Spleen (tissue), 11 donors: ENCODE results near the gene DOK5. TPM values are rescaled to one million over a fixed set of nuclear protein-coding genes. Genes with fewer than 3 reads are reported as not detected.

ENCODE experiments used
- DNase-seq: peaks from one replicate; pipeline ENCODE4 v3.0.0-alpha.2; 2020
- H3K27ac ChIP-seq, 8 donors: fragments of 200-600 bp; sonication (generic) in 7 of 8; 1 replicate in 4 of 8; 2 replicates in 4 of 8; pipeline versions ENCODE4 v1.5.0 to v1.8.0; 2016 to 2021; ENCODE audit warnings: inconsistent platforms in 4 of 8, mild to moderate bottlenecking in 4 of 8, moderate library complexity in 1 of 8
- H3K27me3 ChIP-seq, 7 donors: fragments of 200-600 bp; sonication (generic) in 6 of 7; replicated peaks in 1 of 7; 1 replicate in 4 of 7; 2 replicates in 3 of 7; pipeline versions ENCODE4 v1.5.0 to v1.8.0; 2016 to 2021; ENCODE audit warnings: inconsistent platforms in 3 of 7, mild to moderate bottlenecking in 1 of 7
- H3K36me3 ChIP-seq, 6 donors: fragments of 200-600 bp; sonication (generic) in 5 of 6; 1 replicate in 4 of 6; 2 replicates in 2 of 6; pipeline versions ENCODE4 v1.5.0 to v1.8.0; 2016 to 2021; ENCODE audit warnings: inconsistent platforms in 2 of 6
- H3K4me1 ChIP-seq, 6 donors: fragments of 200-600 bp; sonication (generic) in 5 of 6; 1 replicate in 3 of 6; 2 replicates in 3 of 6; pipeline versions ENCODE4 v1.5.0 to v1.8.0; 2016 to 2021; ENCODE audit warnings: inconsistent platforms in 3 of 6
- H3K4me3 ChIP-seq, 8 donors: fragments of 200-600 bp; sonication (generic) in 7 of 8; 1 replicate in 4 of 8; 2 replicates in 4 of 8; pipeline versions ENCODE4 v1.5.0 to v1.8.0; 2016 to 2021; ENCODE audit warnings: inconsistent platforms in 4 of 8, mild to moderate bottlenecking in 4 of 8, moderate library complexity in 2 of 8
- H3K9me3 ChIP-seq, 8 donors: fragments of 200-600 bp; sonication (generic) in 7 of 8; 1 replicate in 4 of 8; 2 replicates in 4 of 8; pipeline versions ENCODE4 v1.5.0 to v1.8.0; 2016 to 2021; ENCODE audit warnings: inconsistent platforms in 4 of 8
- POLR2A ChIP-seq, 3 donors: fragments of 450-650 bp; IDR thresholded peaks; one replicate each; pipeline ENCODE4 v1.5.1; 2017; ENCODE audit warnings: antibody characterized with exemption in 3 of 3, mild to moderate bottlenecking in 1 of 3
- POLR2AphosphoS5 ChIP-seq, 3 donors: sonication (generic); formaldehyde crosslinking; IDR thresholded peaks; one replicate each; pipeline ENCODE4 v1.5.1; 2017; ENCODE audit warnings: antibody characterized with exemption in 3 of 3
- WGBS, 5 donors: extraction: QIAGEN DNeasy Blood & Tissue Kit in 3 of 5; methylation state at CpG; one replicate each; pipeline versions ENCODE4 v1.1.5 to v1.1.7; 2013 to 2018; 5-methylcytosine and 5-hydroxymethylcytosine counted together
- intact Hi-C: fragments of 100-400 bp; cut with DNase I; formaldehyde crosslinking; loops from one replicate; pipeline ENCODE4 v1.15.0; 2023; ENCODE audit warnings: low total_unique reads
- polyA plus RNA-seq, 3 donors: library from polyadenylated mRNA; stranded (reverse); fragments of 200-250 nt; gene quantifications; one replicate each; pipeline ENCODE4 v1.2.1, GENCODE V29; 2013
- total RNA-seq, 7 donors: library from RNA; depleted of rRNA in 3 of 7; stranded (reverse); fragments of >200 nt in 3 of 7; fragmentation: NEBNext Ultra II Directional in 4 of 7; extraction: Animal tissue kit (Norgen Biotek cat#: 25700) in 4 of 7; gene quantifications; one replicate each; pipeline versions ENCODE4 v1.1.0 to v1.2.1, GENCODE V29; 2016 to 2021
- TF ChIP-seq, protein P1 (sequence below), 11 experiments: fragments of 200-600 bp in 7 of 11; fragments of 450-650 bp in 4 of 11; sonication (generic) in 4 of 11; IDR thresholded peaks in 8 of 11; conservative IDR thresholded peaks in 3 of 11; 1 replicate in 7 of 11; 2 replicates in 4 of 11; pipeline versions ENCODE4 v1.4.0 to v1.8.0; 2016 to 2021; ENCODE audit warnings: antibody characterized with exemption in 11 of 11, inconsistent platforms in 4 of 11, mild to moderate bottlenecking in 1 of 11
- donor health status: healthy with polysubstance abuse.
- donor health status: DM: no; HTN: no; CAD: no; lungs with moderate emphysema.
- donor health status: DM: no; HTN: no; CAD: no.
- donor health status: Bipolar disorder and iron deficiency.
- donor health status: healthy.
- donor health status: DM: no; HTN: no; CAD: no.
- donor health status: DM: yes; HTN: yes; CAD: no.

DOK5 gene
- total and polyA plus RNA-seq, 10 donors, result 0.17 to 0.73 (median 0.53) TPM; not detected in 3

DNA sequence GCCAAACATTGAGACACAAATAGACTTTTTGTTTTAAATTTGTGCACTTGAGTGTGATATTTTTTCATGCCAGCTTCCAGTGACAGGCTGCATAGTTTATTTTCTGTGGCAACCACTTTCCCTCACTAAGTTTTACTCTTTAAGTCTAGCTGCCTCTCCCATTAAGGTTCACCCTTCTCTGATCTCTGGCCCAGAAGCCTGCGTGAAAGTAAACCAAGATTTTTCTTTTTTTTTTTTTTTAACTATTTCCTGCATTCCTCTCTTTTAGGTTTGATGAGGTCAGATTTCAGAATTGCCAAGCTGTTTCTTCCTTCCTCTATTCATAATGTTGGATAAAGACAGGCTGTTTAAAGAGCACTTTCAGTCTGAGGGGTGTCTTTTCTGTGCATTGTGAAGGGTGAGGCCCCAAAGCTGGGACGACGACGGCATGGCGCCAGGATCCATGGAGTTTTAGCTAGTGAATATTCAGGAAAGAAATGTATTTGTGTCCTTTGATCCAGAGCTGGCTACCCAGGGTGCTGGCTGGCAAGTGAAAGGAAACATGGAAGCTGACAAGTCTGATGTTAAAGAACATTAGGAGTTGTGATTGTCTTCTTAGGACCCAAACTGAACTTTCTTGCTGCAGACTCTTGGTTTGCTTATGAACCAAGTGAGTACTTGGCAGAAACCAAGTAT lies 50.7 kb downstream of the DOK5 start:
- Histone ChIP-seq H3K36me3 (no peaks in the 10 kb centered on the region), H3K4me1 (no peaks in the 10 kb centered on the region), H3K4me3 (no peak overlapping the region), H3K9me3 (peaks cover 0 to 7% (median 0%) of the 10 kb centered on the region in 8 donors), H3K27ac (no peak overlapping the region), H3K27me3 (no peaks in the 10 kb centered on the region)
- DNase-seq, result no peak
- WGBS, 5 donors, result 28 to 50% (median 39%) methylated on average over 5 of the region's 5 CpGs
- intact Hi-C loops, result no loop called here
- TF ChIP-seq POLR2AphosphoS5 (IDR thresholded peaks at IDR 0.05) (no peak), POLR2A (IDR thresholded peaks at IDR 0.05) (no peak)
- TF ChIP-seq, protein P1, sequence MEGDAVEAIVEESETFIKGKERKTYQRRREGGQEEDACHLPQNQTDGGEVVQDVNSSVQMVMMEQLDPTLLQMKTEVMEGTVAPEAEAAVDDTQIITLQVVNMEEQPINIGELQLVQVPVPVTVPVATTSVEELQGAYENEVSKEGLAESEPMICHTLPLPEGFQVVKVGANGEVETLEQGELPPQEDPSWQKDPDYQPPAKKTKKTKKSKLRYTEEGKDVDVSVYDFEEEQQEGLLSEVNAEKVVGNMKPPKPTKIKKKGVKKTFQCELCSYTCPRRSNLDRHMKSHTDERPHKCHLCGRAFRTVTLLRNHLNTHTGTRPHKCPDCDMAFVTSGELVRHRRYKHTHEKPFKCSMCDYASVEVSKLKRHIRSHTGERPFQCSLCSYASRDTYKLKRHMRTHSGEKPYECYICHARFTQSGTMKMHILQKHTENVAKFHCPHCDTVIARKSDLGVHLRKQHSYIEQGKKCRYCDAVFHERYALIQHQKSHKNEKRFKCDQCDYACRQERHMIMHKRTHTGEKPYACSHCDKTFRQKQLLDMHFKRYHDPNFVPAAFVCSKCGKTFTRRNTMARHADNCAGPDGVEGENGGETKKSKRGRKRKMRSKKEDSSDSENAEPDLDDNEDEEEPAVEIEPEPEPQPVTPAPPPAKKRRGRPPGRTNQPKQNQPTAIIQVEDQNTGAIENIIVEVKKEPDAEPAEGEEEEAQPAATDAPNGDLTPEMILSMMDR (IDR thresholded peaks at IDR 0.05 in 8 of 11, conservative IDR thresholded peaks at IDR 0.05 in 3 of 11), result no peak

DNA sequence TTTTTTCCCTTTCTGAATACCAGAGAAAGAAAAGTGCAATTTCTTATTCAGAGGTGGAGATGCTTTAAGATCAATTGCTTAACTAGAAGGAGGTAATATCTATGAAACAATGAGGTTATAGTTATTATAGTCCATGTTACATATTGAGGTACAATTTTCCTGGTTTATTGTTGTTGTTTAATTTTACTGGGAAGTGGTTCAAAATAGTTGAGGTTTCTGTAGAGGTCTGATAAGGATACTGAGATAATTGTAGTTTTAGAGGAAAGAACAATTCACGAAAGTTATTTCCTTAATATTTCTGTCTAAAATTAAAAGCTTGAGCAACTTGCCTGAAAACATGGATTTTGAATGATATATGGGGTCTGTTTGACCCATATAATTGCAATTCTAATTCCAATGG lies 51.4 kb downstream of the DOK5 start:
- 23 to 36% (median 29%) methylated on average over 1 of the region's 1 CpG for WGBS, 5 donors
- H3K36me3 ChIP-seq, result no peaks in the 10 kb centered on the region
- no peaks in the 10 kb centered on the region for H3K27me3 ChIP-seq
- intact Hi-C loops, result no loop called here
- DNase-seq, result no peak
- H3K9me3 ChIP-seq, result peaks cover 0 to 7% (median 0%) of the 10 kb centered on the region in 8 donors
- H3K27ac ChIP-seq, result no peak overlapping the region
- no peak overlapping the region for H3K4me3 ChIP-seq
- TF ChIP-seq, protein P1 (IDR thresholded peaks at IDR 0.05 in 8 of 11, conservative IDR thresholded peaks at IDR 0.05 in 3 of 11), result no peak
- TF ChIP-seq POLR2AphosphoS5 (IDR thresholded peaks at IDR 0.05) (no peak), POLR2A (IDR thresholded peaks at IDR 0.05) (no peak)
- H3K4me1 ChIP-seq, result no peaks in the 10 kb centered on the region

DNA sequence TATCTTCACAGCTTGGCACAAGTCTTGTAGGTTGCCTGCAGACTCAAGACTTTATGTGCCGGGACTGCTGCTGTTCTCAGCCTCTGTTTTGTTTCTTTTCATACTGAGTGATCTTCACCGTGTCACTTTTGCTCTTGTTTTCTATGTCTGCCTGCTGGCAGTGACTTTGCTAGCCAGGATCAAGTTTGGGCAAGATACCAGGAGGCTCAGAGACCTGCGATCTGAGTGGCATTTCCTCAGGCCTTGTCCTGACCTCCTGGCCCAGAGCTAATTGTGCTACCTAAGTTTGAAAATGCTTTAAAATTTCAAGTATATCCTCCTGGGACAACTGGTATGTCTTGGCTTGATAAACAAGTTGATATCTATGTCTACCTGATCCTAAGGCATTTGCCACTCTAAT lies 57.2 kb downstream of the DOK5 start:
- WGBS, 5 donors, result 78 to 93% (median 79%) methylated on average over 3 of the region's 3 CpGs
- H3K36me3 ChIP-seq, result no peaks in the 10 kb centered on the region
- H3K27ac ChIP-seq, result no peak overlapping the region
- intact Hi-C loops, result no loop called here
- TF ChIP-seq, protein P1 (IDR thresholded peaks at IDR 0.05 in 8 of 11, conservative IDR thresholded peaks at IDR 0.05 in 3 of 11), result no peak
- no peak for TF ChIP-seq POLR2AphosphoS5 (IDR thresholded peaks at IDR 0.05)
- TF ChIP-seq POLR2A (IDR thresholded peaks at IDR 0.05), result no peak
- H3K9me3 ChIP-seq, result peaks cover 0 to 7% (median under 1%) of the 10 kb centered on the region in 8 donors
- no peak for DNase-seq
- no peaks in the 10 kb centered on the region for H3K27me3 ChIP-seq
- H3K4me1 ChIP-seq, result no peaks in the 10 kb centered on the region
- no peak overlapping the region for H3K4me3 ChIP-seq

DNA sequence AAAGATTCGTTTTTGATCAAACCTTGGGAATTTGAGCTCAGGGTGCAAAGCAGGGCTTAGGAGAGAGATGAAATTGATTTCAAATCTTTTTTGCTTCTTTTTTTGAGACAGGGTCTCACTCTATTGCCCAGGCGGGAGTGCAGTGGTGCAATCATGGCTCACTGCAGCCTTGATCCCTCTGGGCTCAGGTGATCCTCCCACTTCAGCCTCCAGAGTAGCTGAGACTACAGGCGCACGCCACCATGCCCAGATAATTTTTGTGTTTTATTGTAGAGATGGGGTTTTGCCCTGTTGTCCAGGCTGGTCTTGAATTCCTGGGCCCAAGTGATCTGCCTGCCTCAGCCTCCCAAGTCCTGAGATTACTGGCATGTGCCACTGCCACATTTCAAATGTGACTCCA lies 58.7 kb downstream of the DOK5 start:
- Histone ChIP-seq H3K36me3 (no peaks in the 10 kb centered on the region), H3K9me3 (peaks cover 0 to 23% (median 14%) of the 10 kb centered on the region in 8 donors), H3K4me3 (no peak overlapping the region), H3K27me3 (no peaks in the 10 kb centered on the region), H3K4me1 (no peaks in the 10 kb centered on the region), H3K27ac (no peak overlapping the region)
- 85 to 94% (median 90%) methylated on average over 4 of the region's 4 CpGs for WGBS, 5 donors
- TF ChIP-seq POLR2A (IDR thresholded peaks at IDR 0.05) (no peak), POLR2AphosphoS5 (IDR thresholded peaks at IDR 0.05) (no peak)
- TF ChIP-seq, protein P1 (IDR thresholded peaks at IDR 0.05 in 8 of 11, conservative IDR thresholded peaks at IDR 0.05 in 3 of 11), result no peak
- DNase-seq, result no peak
- intact Hi-C loops, result no loop called here
